HFF-Myc (cell line): ENCODE results near the gene CELF2.

Experiments
- DNase-seq: peaks from one replicate; pipeline ENCODE4 v3.0.0-alpha.2; 2011; ENCODE audit warnings: low read depth; ENCODE audit errors: extremely low read depth
- H3K4me3 ChIP-seq: replicated peaks from 2 replicates; pipeline ENCODE4 v1.5.1; 2011; ENCODE audit warnings: low read depth, mild to moderate bottlenecking, control low read depth, low read length
- TF ChIP-seq, protein P1 (sequence below): IDR thresholded peaks from 2 replicates; pipeline ENCODE4 v1.5.1; 2012; ENCODE audit warnings: mild to moderate bottlenecking, low read depth, low read length, control low read depth; ENCODE audit errors: missing control alignments

Gene CELF2

DNA sequence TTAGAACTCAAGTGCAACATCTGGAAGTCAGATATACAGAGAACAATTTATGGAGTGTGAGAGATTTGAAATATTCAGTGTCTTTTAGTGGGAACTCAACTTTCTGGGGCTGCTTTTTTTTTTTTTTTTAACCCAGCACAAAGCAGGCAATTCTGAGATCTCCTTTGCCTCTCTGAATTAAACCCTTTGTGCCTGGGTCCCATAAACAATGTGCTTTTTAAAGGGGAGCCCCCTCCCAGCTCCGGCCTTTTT, 146.8 kb downstream of the CELF2 start:
- TF ChIP-seq, protein P1, sequence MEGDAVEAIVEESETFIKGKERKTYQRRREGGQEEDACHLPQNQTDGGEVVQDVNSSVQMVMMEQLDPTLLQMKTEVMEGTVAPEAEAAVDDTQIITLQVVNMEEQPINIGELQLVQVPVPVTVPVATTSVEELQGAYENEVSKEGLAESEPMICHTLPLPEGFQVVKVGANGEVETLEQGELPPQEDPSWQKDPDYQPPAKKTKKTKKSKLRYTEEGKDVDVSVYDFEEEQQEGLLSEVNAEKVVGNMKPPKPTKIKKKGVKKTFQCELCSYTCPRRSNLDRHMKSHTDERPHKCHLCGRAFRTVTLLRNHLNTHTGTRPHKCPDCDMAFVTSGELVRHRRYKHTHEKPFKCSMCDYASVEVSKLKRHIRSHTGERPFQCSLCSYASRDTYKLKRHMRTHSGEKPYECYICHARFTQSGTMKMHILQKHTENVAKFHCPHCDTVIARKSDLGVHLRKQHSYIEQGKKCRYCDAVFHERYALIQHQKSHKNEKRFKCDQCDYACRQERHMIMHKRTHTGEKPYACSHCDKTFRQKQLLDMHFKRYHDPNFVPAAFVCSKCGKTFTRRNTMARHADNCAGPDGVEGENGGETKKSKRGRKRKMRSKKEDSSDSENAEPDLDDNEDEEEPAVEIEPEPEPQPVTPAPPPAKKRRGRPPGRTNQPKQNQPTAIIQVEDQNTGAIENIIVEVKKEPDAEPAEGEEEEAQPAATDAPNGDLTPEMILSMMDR = no peak
- peak overlapping the region; percentile 71 for H3K4me3 ChIP-seq

DNA sequence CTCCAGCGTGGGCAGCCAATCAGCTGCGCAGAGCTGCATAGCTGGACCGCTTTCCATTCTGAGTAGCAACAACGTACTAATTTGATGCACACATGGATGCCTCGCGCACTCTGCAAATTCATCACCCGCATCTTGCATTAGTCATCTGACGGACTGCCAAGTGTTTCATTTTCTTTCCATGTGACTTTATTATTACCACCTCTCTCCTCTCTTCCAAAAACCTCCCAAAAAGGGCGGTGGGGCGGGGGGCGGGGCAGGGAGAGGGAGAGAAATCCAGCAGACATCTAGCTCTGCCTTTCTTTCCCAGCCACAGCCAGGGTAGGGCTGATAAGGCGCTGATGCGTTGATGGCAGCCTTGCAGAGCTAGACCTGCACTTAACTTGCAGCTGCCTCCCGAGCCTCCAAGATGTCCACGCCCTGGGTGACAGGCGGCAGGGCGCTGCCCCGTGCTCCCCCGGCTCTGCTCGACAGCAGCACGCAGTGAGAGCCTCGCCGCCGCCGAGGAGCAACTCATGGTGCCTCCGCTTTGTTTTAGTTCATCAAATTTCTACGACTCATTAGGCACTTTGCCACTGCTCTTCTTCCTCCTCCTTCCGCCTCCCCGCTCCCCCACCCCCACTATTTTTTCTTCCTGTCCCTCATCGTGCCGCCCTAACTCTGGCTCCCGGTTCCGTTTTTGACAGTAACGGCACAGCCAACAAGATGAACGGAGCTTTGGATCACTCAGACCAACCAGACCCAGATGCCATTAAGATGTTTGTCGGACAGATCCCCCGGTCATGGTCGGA, 147.3 kb downstream of the CELF2 start:
- peak; percentile 97 for DNase-seq
- peak overlapping the region; percentile 71 for H3K4me3 ChIP-seq
- TF ChIP-seq, protein P1 = no peak

More for the DNA sequence above, 146.8 kb downstream of the CELF2 start:
- DNase-seq = no peak

- H3K4me3 ChIP-seq = peak overlapping the region; percentile 71
- TF ChIP-seq, protein P1 = peak; percentile 52
- DNase-seq = no peak
Observed at GRCh38 chr10:11165591-11166543, 148.2 kb downstream of the CELF2 start.

GRCh38 chr10:11166550-11166949, 148.9 kb downstream of the CELF2 start:
- TF ChIP-seq, protein P1 = no peak
- H3K4me3 ChIP-seq = peak overlapping the region; percentile 71
- no peak for DNase-seq

- 0 out of 2 replicates have a peak overlapping the region, but pooled peaks have one; percentile 2 for H3K4me3 ChIP-seq
- DNase-seq = no peak
- TF ChIP-seq, protein P1 = no peak
Observed at GRCh38 chr10:11167233-11167966, 149.7 kb downstream of the CELF2 start.

- TF ChIP-seq, protein P1 = no peak
- H3K4me3 ChIP-seq = no peak overlapping the region
- DNase-seq = no peak
Observed at GRCh38 chr10:11168423-11169090, 150.9 kb downstream of the CELF2 start.
